Naive thymus-derived CD4-positive, alpha-beta T cell (primary cell): Measurements from ENCODE around the gene CEP250. TPM values are rescaled to one million over a fixed set of nuclear protein-coding genes. Genes with fewer than 3 reads are reported as not detected.

Experiments used
- ATAC-seq: fragments of 150-1000 bp; cut with Tn5 transposase; 2 replicates; pipeline ENCODE4 v1.10.0; 2021; ENCODE audit warnings: mild to moderate bottlenecking, moderate library complexity
- CTCF ChIA-PET: fragments of 350-600 bp; sonication (Branson Sonifier 250); formaldehyde crosslinking; loops from one replicate; lab custom pipeline; 2021; ENCODE audit warnings: antibody characterized with exemption; lab: Charles Lee
- POLR2A ChIA-PET: fragments of 350-600 bp; sonication (Branson Sonifier 250); formaldehyde crosslinking; loops from one replicate; lab custom pipeline; 2021; ENCODE audit warnings: antibody characterized with exemption, inconsistent platforms; lab: Charles Lee
- DNase-seq, 9 donors: peaks; one replicate each; pipeline versions ENCODE4 v3.0.0 to v3.0.0-alpha.2; 2020 to 2022; ENCODE audit warnings: mixed read lengths in 1 of 9
- H3K27ac ChIP-seq: one replicate; pipeline ENCODE4 v1.7.0; 2013; ENCODE audit warnings: mild to moderate bottlenecking, low read depth, low read length, moderate library complexity
- H3K27me3 ChIP-seq, 2 donors: one replicate each; pipeline ENCODE4 v1.7.0; 2013; ENCODE audit warnings: low read length in 2 of 2, mild to moderate bottlenecking in 2 of 2, moderate library complexity in 2 of 2; ENCODE audit not compliant: control insufficient read depth in 2 of 2, insufficient read depth in 2 of 2
- H3K36me3 ChIP-seq, 3 experiments: 1 replicate in 2 of 3; 2 replicates in 1 of 3; pipeline ENCODE4 v1.7.0; 2013; ENCODE audit warnings: low read length in 3 of 3, mild to moderate bottlenecking in 3 of 3, moderate library complexity in 1 of 3; ENCODE audit not compliant: insufficient read depth in 3 of 3, control insufficient read depth in 2 of 3
- H3K4me1 ChIP-seq, 2 donors: one replicate each; pipeline ENCODE4 v1.7.0; 2013; ENCODE audit warnings: low read length in 2 of 2, mild to moderate bottlenecking in 2 of 2, moderate library complexity in 1 of 2; ENCODE audit not compliant: control insufficient read depth in 2 of 2, insufficient read depth in 2 of 2
- H3K4me3 ChIP-seq: 2 replicates; pipeline ENCODE4 v1.7.0; 2013; ENCODE audit warnings: mild to moderate bottlenecking, low read length
- H3K9me3 ChIP-seq, 3 experiments: 1 replicate in 2 of 3; 2 replicates in 1 of 3; pipeline ENCODE4 v1.7.0; 2013; ENCODE audit warnings: low read length in 3 of 3; ENCODE audit not compliant: control insufficient read depth in 2 of 3
- H3K27ac Mint-ChIP-seq, 9 donors: one replicate each; pipeline ENCODE4 v1.8.0; 2020 to 2022; ENCODE audit warnings: mixed read lengths in 9 of 9, mild to moderate bottlenecking in 8 of 9, moderate library complexity in 5 of 9, inconsistent platforms in 2 of 9
- H3K27me3 Mint-ChIP-seq, 5 donors: one replicate each; pipeline ENCODE4 v1.8.0; 2021 to 2022; ENCODE audit warnings: mixed read lengths in 5 of 5, mild to moderate bottlenecking in 1 of 5
- H3K36me3 Mint-ChIP-seq, 5 donors: one replicate each; pipeline ENCODE4 v1.8.0; 2020 to 2022; ENCODE audit warnings: mixed read lengths in 5 of 5, mild to moderate bottlenecking in 3 of 5, inconsistent platforms in 1 of 5
- H3K4me1 Mint-ChIP-seq, 7 donors: one replicate each; pipeline ENCODE4 v1.8.0; 2020 to 2022; ENCODE audit warnings: mixed read lengths in 7 of 7, mild to moderate bottlenecking in 3 of 7, inconsistent platforms in 1 of 7
- H3K4me3 Mint-ChIP-seq, 10 donors: one replicate each; pipeline ENCODE4 v1.8.0; 2020 to 2022; ENCODE audit warnings: mild to moderate bottlenecking in 10 of 10, mixed read lengths in 10 of 10, moderate library complexity in 6 of 10, inconsistent platforms in 2 of 10
- H3K9me3 Mint-ChIP-seq, 11 donors: one replicate each; pipeline ENCODE4 v1.8.0; 2020 to 2022; ENCODE audit warnings: mixed read lengths in 11 of 11, mild to moderate bottlenecking in 4 of 11, inconsistent platforms in 1 of 11, moderate library complexity in 1 of 11
- intact Hi-C, 2 donors: fragments of 100-400 bp; cut with micrococcal nuclease; formaldehyde crosslinking; loops; one replicate each; pipeline ENCODE4 v1.15.1; 2023
- polyA plus RNA-seq, 2 donors: library from polyadenylated mRNA; unstranded; fragments of 300-500 nt; fragmentation: Illumina TruSeq; gene quantifications; one replicate each; pipeline ENCODE4 v1.2.3, GENCODE V29; 2021
- total RNA-seq, 6 experiments: library from RNA in 5 of 6; stranded (reverse) in 5 of 6; gene quantifications; 1 replicate in 5 of 6; 2 replicates in 1 of 6; pipeline ENCODE4 v1.2.3 and lab custom pipeline; 2021 to 2026

Gene CEP250
- total and polyA plus RNA-seq, 7 experiments from 2014 or later = 7.7 to 75.0 (median 50.2) TPM

- Histone ChIP-seq H3K36me3 (peaks cover 22 to 99% (median 47%) of the 10 kb centered on the region in 3 experiments), H3K4me3 (no peak overlapping the region), H3K4me1 (peaks cover 0 to 7% of the 10 kb centered on the region in 2 donors), H3K9me3 (no peaks in the 10 kb centered on the region), H3K27ac (no peak overlapping the region), H3K27me3 (no peaks in the 10 kb centered on the region)
- H3K4me1 Mint-ChIP-seq = peaks cover 20 to 58% (median 36%) of the 10 kb centered on the region in 7 donors
- POLR2A ChIA-PET = interaction anchor here (0.6 to 1.0 kb wide), 2 partner anchors 13 to 139 kb away, joined by 4 read pairs; no protein-coding TSS in a partner anchor
- H3K27me3 Mint-ChIP-seq = no peaks in the 10 kb centered on the region
- no peak overlapping the region for H3K4me3 Mint-ChIP-seq
- no peaks in the 10 kb centered on the region for H3K9me3 Mint-ChIP-seq
- peak overlapping the region in 6 of 9 donors; percentile 34 to 79 (median 62) for H3K27ac Mint-ChIP-seq
- peaks cover 34 to 63% (median 43%) of the 10 kb centered on the region in 5 donors for H3K36me3 Mint-ChIP-seq
- intact Hi-C loops = no loop called here
- no peak for DNase-seq
- CTCF ChIA-PET = interaction anchor here (0.6 kb wide), 1 partner anchor 409 kb away, joined by 3 read pairs; no protein-coding TSS in a partner anchor
- no peak for ATAC-seq
Measured at GRCh38 chr20:35503281-35503680, 47.9 kb downstream of the CEP250 start.

- peak overlapping the region; percentile 31 to 77 (median 66) for H3K27ac Mint-ChIP-seq
- no peak overlapping the region for H3K27ac ChIP-seq
- no peaks in the 10 kb centered on the region for H3K27me3 ChIP-seq
- ChIA-PET CTCF (interaction anchor here (0.6 kb wide), 1 partner anchor 22 kb away, joined by 3 read pairs; no protein-coding TSS in a partner anchor), POLR2A (no interaction called here)
- H3K4me3 Mint-ChIP-seq = no peak overlapping the region
- peaks cover 36 to 65% (median 46%) of the 10 kb centered on the region in 5 donors for H3K36me3 Mint-ChIP-seq
- no peaks in the 10 kb centered on the region for H3K27me3 Mint-ChIP-seq
- H3K4me1 Mint-ChIP-seq = peaks cover 20 to 58% (median 36%) of the 10 kb centered on the region in 7 donors
- H3K9me3 Mint-ChIP-seq = no peaks in the 10 kb centered on the region
- intact Hi-C loops = no loop called here
- peaks cover 0 to 7% of the 10 kb centered on the region in 2 donors for H3K4me1 ChIP-seq
- DNase-seq (no peak), ATAC-seq (no peak)
- peaks cover 27 to 99% (median 46%) of the 10 kb centered on the region in 3 experiments for H3K36me3 ChIP-seq
- no peaks in the 10 kb centered on the region for H3K9me3 ChIP-seq
- no peak overlapping the region for H3K4me3 ChIP-seq
Measured at GRCh38 chr20:35503841-35504561, 48.6 kb downstream of the CEP250 start.

- DNase-seq = no peak
- peak overlapping the region in 6 of 9 donors; percentile 16 to 77 (median 66) for H3K27ac Mint-ChIP-seq
Measured at GRCh38 chr20:35504751-35505150, 49.4 kb downstream of the CEP250 start.

GRCh38 chr20:35506179-35506578 lies 50.8 kb downstream of the CEP250 start:
- DNase-seq = no peak
- peaks cover 28 to 99% (median 30%) of the 10 kb centered on the region in 3 experiments for H3K36me3 ChIP-seq
- H3K27ac Mint-ChIP-seq = peak overlapping the region; percentile 63 to 91 (median 80)
- CTCF ChIA-PET = no interaction called here
- H3K9me3 ChIP-seq = no peaks in the 10 kb centered on the region
- H3K4me3 ChIP-seq = no peak overlapping the region
- intact Hi-C loops = no loop called here
- H3K27me3 ChIP-seq = no peaks in the 10 kb centered on the region
- peaks cover 20 to 52% (median 32%) of the 10 kb centered on the region in 7 donors for H3K4me1 Mint-ChIP-seq
- peak overlapping the region in 2 of 10 donors; percentile 30 to 42 for H3K4me3 Mint-ChIP-seq
- H3K9me3 Mint-ChIP-seq = no peaks in the 10 kb centered on the region
- H3K27ac ChIP-seq = peak overlapping the region; percentile 7
- peaks cover 0 to 7% of the 10 kb centered on the region in 2 donors for H3K4me1 ChIP-seq
- no peak for ATAC-seq
- H3K27me3 Mint-ChIP-seq = no peaks in the 10 kb centered on the region
- POLR2A ChIA-PET = no interaction called here
- peaks cover 24 to 56% (median 32%) of the 10 kb centered on the region in 5 donors for H3K36me3 Mint-ChIP-seq

More at GRCh38 chr20:35504751-35505150, 49.4 kb downstream of the CEP250 start:
- peaks cover 0 to 7% of the 10 kb centered on the region in 2 donors for H3K4me1 ChIP-seq
- ChIA-PET CTCF (no interaction called here), POLR2A (no interaction called here)
- no peaks in the 10 kb centered on the region for H3K9me3 ChIP-seq
- intact Hi-C loops = no loop called here
- no peak overlapping the region for H3K4me3 Mint-ChIP-seq
- H3K4me3 ChIP-seq = no peak overlapping the region
- H3K27me3 ChIP-seq = no peaks in the 10 kb centered on the region
- H3K36me3 ChIP-seq = peaks cover 32 to 99% (median 38%) of the 10 kb centered on the region in 3 experiments
- no peaks in the 10 kb centered on the region for H3K27me3 Mint-ChIP-seq
- no peak for ATAC-seq
- H3K9me3 Mint-ChIP-seq = no peaks in the 10 kb centered on the region
- peaks cover 20 to 52% (median 32%) of the 10 kb centered on the region in 7 donors for H3K4me1 Mint-ChIP-seq
- H3K27ac ChIP-seq = no peak overlapping the region
- H3K36me3 Mint-ChIP-seq = peaks cover 31 to 66% (median 41%) of the 10 kb centered on the region in 5 donors

- Mint-ChIP-seq H3K36me3 (peaks cover 27 to 61% (median 31%) of the 10 kb centered on the region in 5 donors), H3K4me3 (no peak overlapping the region), H3K27ac (peak overlapping the region; percentile 45 to 91 (median 77)), H3K27me3 (no peaks in the 10 kb centered on the region), H3K9me3 (no peaks in the 10 kb centered on the region), H3K4me1 (peaks cover 20 to 49% (median 32%) of the 10 kb centered on the region in 7 donors)
- DNase-seq (no peak), ATAC-seq (no peak)
- ChIA-PET POLR2A (no interaction called here), CTCF (interaction anchor here (0.7 to 1.2 kb wide), 2 partner anchors 9 to 57 kb away, joined by 3 read pairs; no protein-coding TSS in a partner anchor)
- no peak overlapping the region for H3K4me3 ChIP-seq
- no peaks in the 10 kb centered on the region for H3K9me3 ChIP-seq
- H3K36me3 ChIP-seq = peaks cover 22 to 99% (median 28%) of the 10 kb centered on the region in 3 experiments
- intact Hi-C loops = no loop called here
- H3K27me3 ChIP-seq = no peaks in the 10 kb centered on the region
- peak overlapping the region; percentile 7 for H3K27ac ChIP-seq
- H3K4me1 ChIP-seq = peaks cover 0 to 7% of the 10 kb centered on the region in 2 donors
Measured at GRCh38 chr20:35506872-35507638, 51.7 kb downstream of the CEP250 start.

GRCh38 chr20:35508493-35509218 lies 53.3 kb downstream of the CEP250 start:
- peaks cover 10 to 99% (median 31%) of the 10 kb centered on the region in 3 experiments for H3K36me3 ChIP-seq
- no peak overlapping the region for H3K27ac ChIP-seq
- peak overlapping the region in 3 of 9 donors; percentile 28 to 53 (median 52) for H3K27ac Mint-ChIP-seq
- CTCF ChIA-PET = interaction anchor here (1.2 kb wide), 1 partner anchor 11 kb away, joined by 3 read pairs; no protein-coding TSS in a partner anchor
- H3K36me3 Mint-ChIP-seq = peaks cover 17 to 48% (median 19%) of the 10 kb centered on the region in 5 donors
- H3K4me3 ChIP-seq = no peak overlapping the region
- peaks cover 0 to 7% of the 10 kb centered on the region in 2 donors for H3K4me1 ChIP-seq
- POLR2A ChIA-PET = no interaction called here
- no peaks in the 10 kb centered on the region for H3K9me3 ChIP-seq
- intact Hi-C loops = no loop called here
- H3K9me3 Mint-ChIP-seq = no peaks in the 10 kb centered on the region
- ATAC-seq (no peak), DNase-seq (no peak)
- H3K4me3 Mint-ChIP-seq = no peak overlapping the region
- no peaks in the 10 kb centered on the region for H3K27me3 ChIP-seq
- H3K27me3 Mint-ChIP-seq = no peaks in the 10 kb centered on the region
- peaks cover 16 to 33% (median 25%) of the 10 kb centered on the region in 7 donors for H3K4me1 Mint-ChIP-seq
